SK-N-SH treated with all-trans-retinoic acid at 6 μM for 48 hours (cell line): ENCODE data around the gene FANCB.

Experiments used
- ARNTL ChIP-seq: fragments of 450-650 bp; formaldehyde crosslinking; IDR thresholded peaks from 2 replicates; pipeline ENCODE4 v1.5.0; 2020; ENCODE audit warnings: low read depth, mild to moderate bottlenecking, moderate library complexity, borderline replicate concordance
- CREB5 ChIP-seq: fragments of 250-450 bp; sonication (Bioruptor Pico); IDR thresholded peaks from 2 replicates; pipeline ENCODE4 v1.5.1; 2020; ENCODE audit warnings: low read depth, mild to moderate bottlenecking, moderate library complexity
- CSDC2 ChIP-seq: fragments of 250-450 bp; sonication (Bioruptor Pico); IDR thresholded peaks from 2 replicates; pipeline ENCODE4 v1.5.0; 2020; ENCODE audit warnings: mild to moderate bottlenecking, moderate library complexity
- PATZ1 ChIP-seq: fragments of 250-450 bp; sonication (Bioruptor Pico); IDR thresholded peaks from 2 replicates; pipeline ENCODE4 v1.8.0; 2020; ENCODE audit warnings: mild to moderate bottlenecking, moderate library complexity, borderline replicate concordance
- POU6F1 ChIP-seq: fragments of 250-450 bp; sonication (Bioruptor Pico); IDR thresholded peaks from 2 replicates; pipeline ENCODE4 v1.8.0; 2021; ENCODE audit warnings: low read depth, mild to moderate bottlenecking, moderate library complexity, borderline replicate concordance
- RARB ChIP-seq: fragments of 250-450 bp; sonication (Bioruptor Pico); IDR thresholded peaks from 2 replicates; pipeline ENCODE4 v1.8.0; 2021; ENCODE audit warnings: mild to moderate bottlenecking, moderate library complexity
- TCF4 ChIP-seq: fragments of 250-450 bp; sonication (Bioruptor Pico); IDR thresholded peaks from 2 replicates; pipeline ENCODE4 v1.8.0; 2021; ENCODE audit warnings: mild to moderate bottlenecking, moderate library complexity, borderline replicate concordance
- TOX ChIP-seq: fragments of 250-450 bp; sonication (Bioruptor Pico); IDR thresholded peaks from 2 replicates; pipeline ENCODE4 v1.8.0; 2021; ENCODE audit warnings: mild to moderate bottlenecking, moderate library complexity, borderline replicate concordance
- TSHZ2 ChIP-seq: fragments of 250-450 bp; sonication (Bioruptor Pico); IDR thresholded peaks from 2 replicates; pipeline ENCODE4 v1.5.0; 2020; ENCODE audit warnings: mild to moderate bottlenecking, moderate library complexity
- ZFP3 ChIP-seq: fragments of 250-450 bp; sonication (Bioruptor Pico); IDR thresholded peaks from 2 replicates; pipeline ENCODE4 v1.5.0; 2020; ENCODE audit warnings: mild to moderate bottlenecking, moderate library complexity
- ZFP30 ChIP-seq: fragments of 450-650 bp; formaldehyde crosslinking; IDR thresholded peaks from 2 replicates; pipeline ENCODE4 v1.5.0; 2022; ENCODE audit warnings: mild to moderate bottlenecking, moderate library complexity

GRCh38 chrX:14865201-14865600 lies 7.7 kb downstream of the FANCB start:
- TF ChIP-seq PATZ1 (CRISPR knock-in tag) = no peak
- TF ChIP-seq CSDC2 (CRISPR knock-in tag) = no peak
- no peak for TF ChIP-seq RARB
- no peak for TF ChIP-seq ZFP3 (CRISPR knock-in tag)
- no peak for TF ChIP-seq TSHZ2 (CRISPR knock-in tag)
- TF ChIP-seq POU6F1 (CRISPR knock-in tag) = no peak
- no peak for TF ChIP-seq ZFP30 (CRISPR knock-in tag)
- no peak for TF ChIP-seq TOX (CRISPR knock-in tag)
- no peak for TF ChIP-seq CREB5
- no peak for TF ChIP-seq ARNTL
- TF ChIP-seq TCF4 (CRISPR knock-in tag) = no peak
